Activated B cell treated with CpG ODN at 0.5 μM for 24 hours (primary cell): ENCODE data around the gene NMNAT3. TPM values are rescaled to one million over a fixed set of nuclear protein-coding genes. Genes with fewer than 3 reads are reported as not detected.

Experiments used
- ATAC-seq: fragments of 200-7000 bp; cut with Tn5 transposase; one replicate; pipeline ENCODE4 v1.10.0; 2021; ENCODE audit warnings: low read depth, mild to moderate bottlenecking, moderate library complexity
- CTCF ChIA-PET: fragments of 350-600 bp; sonication (Branson Sonifier 250); formaldehyde crosslinking; loops from one replicate; lab custom pipeline; 2021; ENCODE audit warnings: antibody characterized with exemption; lab: Charles Lee
- POLR2A ChIA-PET: fragments of 350-600 bp; sonication (Branson Sonifier 250); formaldehyde crosslinking; loops from one replicate; lab custom pipeline; 2021; ENCODE audit warnings: antibody characterized with exemption; lab: Charles Lee
- DNase-seq: peaks from one replicate; pipeline ENCODE4 v3.0.0; 2022
- H3K27ac Mint-ChIP-seq: one replicate; pipeline ENCODE4 v1.8.0; 2020; ENCODE audit warnings: mixed read lengths
- H3K27me3 Mint-ChIP-seq: one replicate; pipeline ENCODE4 v1.8.0; 2021; ENCODE audit warnings: mixed read lengths
- H3K36me3 Mint-ChIP-seq: one replicate; pipeline ENCODE4 v1.8.0; 2021; ENCODE audit warnings: low read depth, mixed read lengths
- H3K4me1 Mint-ChIP-seq: one replicate; pipeline ENCODE4 v1.8.0; 2021; ENCODE audit warnings: mixed read lengths
- H3K4me3 Mint-ChIP-seq: one replicate; pipeline ENCODE4 v1.8.0; 2020; ENCODE audit warnings: mild to moderate bottlenecking, mixed read lengths
- H3K9me3 Mint-ChIP-seq: one replicate; pipeline ENCODE4 v1.8.0; 2020; ENCODE audit warnings: mixed read lengths
- CTCF ChIP-seq: fragments of 200-600 bp; IDR thresholded peaks from one replicate; pipeline ENCODE4 v1.8.0; 2022; ENCODE audit warnings: antibody characterized with exemption, mild to moderate bottlenecking
- intact Hi-C: fragments of 100-400 bp; cut with micrococcal nuclease; formaldehyde crosslinking; loops from one replicate; pipeline ENCODE4 v1.15.1; 2024
- total RNA-seq: library from RNA; stranded (reverse); gene quantifications from 2 replicates; pipeline ENCODE4 v1.2.3, GENCODE V29; 2022

NMNAT3 gene
- total RNA-seq, 1 donor from 2014 or later, result 1.1 TPM

- Mint-ChIP-seq H3K36me3 (no peaks in the 10 kb centered on the region), H3K9me3 (no peaks in the 10 kb centered on the region), H3K4me1 (no peaks in the 10 kb centered on the region), H3K27me3 (no peaks in the 10 kb centered on the region), H3K4me3 (no peak overlapping the region), H3K27ac (no peak overlapping the region)
- intact Hi-C loops, result loop anchor here (10.0 kb wide), 1 partner anchor 1274 kb away; the partner anchor contains the start of gene SLC25A36
- ATAC-seq (no peak), DNase-seq (no peak)
- no peak for TF ChIP-seq CTCF
- POLR2A ChIA-PET, result no interaction called here
- CTCF ChIA-PET, result no interaction called here
These were observed 6.7 kb downstream of the NMNAT3 start for GRCh38 chr3:139671107-139671506.

GRCh38 chr3:139670196-139670595, 7.6 kb downstream of the NMNAT3 start:
- Mint-ChIP-seq H3K4me3 (no peak overlapping the region), H3K36me3 (no peaks in the 10 kb centered on the region), H3K27me3 (no peaks in the 10 kb centered on the region), H3K9me3 (no peaks in the 10 kb centered on the region), H3K27ac (no peak overlapping the region), H3K4me1 (no peaks in the 10 kb centered on the region)
- ATAC-seq (no peak), DNase-seq (no peak)
- CTCF ChIA-PET, result no interaction called here
- no peak for TF ChIP-seq CTCF
- intact Hi-C loops, result loop anchor here (10.0 kb wide), 1 partner anchor 1275 kb away; the partner anchor contains the start of gene SLC25A36
- POLR2A ChIA-PET, result no interaction called here

GRCh38 chr3:139668332-139668731, 9.4 kb downstream of the NMNAT3 start:
- Mint-ChIP-seq H3K4me3 (no peak overlapping the region), H3K27ac (no peak overlapping the region), H3K9me3 (no peaks in the 10 kb centered on the region), H3K27me3 (no peaks in the 10 kb centered on the region), H3K4me1 (no peaks in the 10 kb centered on the region), H3K36me3 (no peaks in the 10 kb centered on the region)
- DNase-seq (no peak), ATAC-seq (no peak)
- POLR2A ChIA-PET, result no interaction called here
- TF ChIP-seq CTCF, result no peak
- CTCF ChIA-PET, result no interaction called here
- intact Hi-C loops, result no loop called here

GRCh38 chr3:139664958-139665357, 12.8 kb downstream of the NMNAT3 start:
- POLR2A ChIA-PET, result no interaction called here
- CTCF ChIA-PET, result no interaction called here

GRCh38 chr3:139660269-139660668, 17.5 kb downstream of the NMNAT3 start:
- no peak for DNase-seq
- CTCF ChIA-PET, result no interaction called here
- no peak for ATAC-seq
- no peak for TF ChIP-seq CTCF
- Mint-ChIP-seq H3K4me3 (no peak overlapping the region), H3K36me3 (no peaks in the 10 kb centered on the region), H3K4me1 (no peaks in the 10 kb centered on the region), H3K27me3 (no peaks in the 10 kb centered on the region), H3K27ac (no peak overlapping the region), H3K9me3 (no peaks in the 10 kb centered on the region)
- POLR2A ChIA-PET, result no interaction called here
- intact Hi-C loops, result no loop called here

More at GRCh38 chr3:139664958-139665357, 12.8 kb downstream of the NMNAT3 start:
- DNase-seq (no peak), ATAC-seq (no peak)
- H3K27ac Mint-ChIP-seq, result no peak overlapping the region
- no peaks in the 10 kb centered on the region for H3K4me1 Mint-ChIP-seq
- no peaks in the 10 kb centered on the region for H3K27me3 Mint-ChIP-seq
- H3K36me3 Mint-ChIP-seq, result no peaks in the 10 kb centered on the region
- H3K9me3 Mint-ChIP-seq, result no peaks in the 10 kb centered on the region
- no peak for TF ChIP-seq CTCF
- intact Hi-C loops, result no loop called here
- H3K4me3 Mint-ChIP-seq, result no peak overlapping the region
